Tibial nerve (tissue), 4 donors: ENCODE data around the gene KAT2B. TPM values are rescaled to one million over a fixed set of nuclear protein-coding genes. Genes with fewer than 3 reads are reported as not detected.
"Not testable (repeated sequence)": the region's sequence is repeated elsewhere in the genome, so short reads cannot be mapped to it uniquely, and the experiment has no call there.

Experiments used
- DNase-seq, 2 donors: peaks; one replicate each; pipeline ENCODE4 v3.0.0-alpha.2; 2019; ENCODE audit warnings: low spot score in 2 of 2
- H3K27ac ChIP-seq, 4 donors: fragments of 200-600 bp; sonication (generic) in 3 of 4; one replicate each; pipeline ENCODE4 v1.5.1; 2017 to 2019; ENCODE audit warnings: mild to moderate bottlenecking in 1 of 4
- H3K27me3 ChIP-seq, 2 donors: fragments of 200-600 bp; sonication (generic) in 1 of 2; one replicate each; pipeline versions ENCODE4 v1.5.1 to v1.6.0; 2017 to 2019
- H3K36me3 ChIP-seq, 3 donors: fragments of 200-600 bp; sonication (generic); one replicate each; pipeline ENCODE4 v1.5.1; 2018 to 2019
- H3K4me1 ChIP-seq, 4 donors: fragments of 200-600 bp; sonication (generic) in 3 of 4; one replicate each; pipeline ENCODE4 v1.5.1; 2017 to 2019
- H3K4me3 ChIP-seq, 4 donors: fragments of 200-600 bp; sonication (generic) in 3 of 4; one replicate each; pipeline ENCODE4 v1.5.1; 2017 to 2019; ENCODE audit warnings: mild to moderate bottlenecking in 1 of 4, moderate library complexity in 1 of 4
- H3K9me3 ChIP-seq, 4 donors: fragments of 200-600 bp; sonication (generic) in 3 of 4; one replicate each; pipeline ENCODE4 v1.5.1; 2017 to 2019
- EP300 ChIP-seq, 2 donors: sonication (generic); formaldehyde crosslinking; IDR thresholded peaks; one replicate each; pipeline ENCODE4 v1.6.1; 2017; ENCODE audit warnings: antibody characterized with exemption in 2 of 2, mild to moderate bottlenecking in 1 of 2
- POLR2A ChIP-seq, 2 donors: fragments of 450-650 bp; IDR thresholded peaks; one replicate each; pipeline ENCODE4 v1.6.1; 2017; ENCODE audit warnings: antibody characterized with exemption in 2 of 2, mild to moderate bottlenecking in 2 of 2, moderate library complexity in 2 of 2
- WGBS, 2 donors: methylation state at CpG; one replicate each; pipeline ENCODE4 v1.1.5; 2018; 5-methylcytosine and 5-hydroxymethylcytosine counted together
- total RNA-seq, 4 donors: library from RNA; depleted of rRNA; stranded (reverse); fragments of >200 nt; gene quantifications; one replicate each; pipeline ENCODE4 v1.1.0, GENCODE V29; 2016
- TF ChIP-seq, protein P1 (sequence below), 5 experiments: fragments of 200-600 bp in 3 of 5; fragments of 450-650 bp in 2 of 5; sonication (generic) in 3 of 5; IDR thresholded peaks; one replicate each; pipeline ENCODE4 v1.5.1; 2016 to 2019; ENCODE audit warnings: antibody characterized with exemption in 5 of 5, mild to moderate bottlenecking in 3 of 5, moderate library complexity in 2 of 5

Gene KAT2B
- total RNA-seq, 4 donors from 2014 or later: 34.5 to 87.2 (median 60.1) TPM

DNA sequence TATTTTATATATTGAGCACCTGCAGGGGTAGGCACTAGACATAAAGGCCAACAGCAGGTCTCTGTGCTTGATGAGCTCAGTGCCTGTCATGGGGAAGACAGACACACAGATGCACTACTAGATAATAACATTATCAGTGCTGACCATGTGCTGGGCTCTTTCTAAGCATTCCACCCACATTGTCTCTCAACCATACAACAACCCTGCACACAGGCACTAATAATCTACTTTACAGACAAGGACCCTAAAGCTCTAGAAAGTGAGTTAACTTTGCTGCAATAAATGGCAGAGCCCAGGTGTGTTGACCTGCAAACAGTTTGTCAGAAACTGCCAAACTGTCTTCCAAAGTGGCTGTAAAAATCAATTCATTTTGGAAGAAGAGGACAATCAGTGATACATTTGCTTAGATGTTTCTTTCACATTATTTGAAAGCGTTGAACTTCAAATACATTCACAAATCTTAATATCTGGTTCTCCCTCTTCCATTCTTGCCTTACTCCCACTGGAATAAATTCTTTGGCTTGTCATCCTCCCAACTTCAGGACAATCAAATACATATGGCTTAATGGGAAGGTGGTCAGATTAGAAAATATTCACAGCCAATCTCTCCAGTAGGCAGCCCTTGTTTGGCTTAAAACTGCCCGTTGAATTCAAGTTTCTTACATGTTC is 17.2 kb upstream of the KAT2B start:
- Histone ChIP-seq H3K27me3 (no peaks in the 10 kb centered on the region), H3K4me1 (peaks cover 0 to 18% (median 14%) of the 10 kb centered on the region in 4 donors), H3K36me3 (no peaks in the 10 kb centered on the region), H3K4me3 (no peak overlapping the region), H3K9me3 (no peaks in the 10 kb centered on the region), H3K27ac (peak overlapping the region; percentile 52 to 81 (median 62))
- DNase-seq: no peak
- WGBS, 2 donors: 31 to 43% methylated on average over 2 of the region's 2 CpGs
- TF ChIP-seq EP300 (IDR thresholded peaks at IDR 0.05): no peak

DNA sequence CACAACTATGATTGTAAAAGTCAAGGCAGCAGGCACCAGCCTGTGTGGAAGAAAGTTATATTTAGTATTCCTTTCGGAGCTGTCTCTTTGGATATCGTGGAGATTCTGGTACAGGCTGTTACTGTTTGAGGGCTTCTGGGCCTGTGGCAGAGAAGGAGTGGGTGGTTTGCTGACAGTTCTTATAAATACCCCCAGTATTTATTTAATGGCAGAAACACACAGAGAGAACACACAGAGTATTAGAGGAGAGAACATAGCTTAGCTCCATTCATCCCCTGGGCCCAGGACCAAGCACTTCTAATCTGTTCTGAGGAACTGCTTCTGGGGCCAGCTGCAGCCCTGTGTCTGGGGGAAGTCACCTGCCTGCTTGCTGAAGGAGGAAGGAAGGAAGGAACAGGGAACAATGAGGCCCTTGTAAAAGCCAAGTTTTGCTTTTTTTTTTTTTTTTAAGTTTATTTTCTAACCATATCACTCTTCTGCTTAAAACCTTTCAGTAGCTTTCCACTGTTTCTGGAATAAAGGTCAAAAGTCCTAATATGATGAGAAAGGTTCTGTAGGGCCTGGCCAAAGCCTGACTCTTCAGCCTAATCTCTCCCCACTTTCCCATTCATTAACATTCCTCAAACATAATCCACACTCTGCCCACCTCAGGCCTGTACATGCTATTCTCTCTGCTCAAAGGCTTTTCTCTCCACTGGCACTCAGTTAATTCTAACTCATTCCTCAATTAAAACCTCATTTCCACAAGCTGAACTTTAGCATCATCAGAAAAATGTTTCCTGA is 16.4 kb upstream of the KAT2B start:
- Histone ChIP-seq H3K27me3 (no peaks in the 10 kb centered on the region), H3K9me3 (no peaks in the 10 kb centered on the region), H3K27ac (peak overlapping the region; percentile 52 to 81 (median 62)), H3K4me3 (no peak overlapping the region), H3K36me3 (no peaks in the 10 kb centered on the region), H3K4me1 (peaks cover 0 to 18% (median 14%) of the 10 kb centered on the region in 4 donors)
- WGBS, 2 donors: 14 to 18% methylated on average over 2 of the region's 2 CpGs
- TF ChIP-seq EP300 (IDR thresholded peaks at IDR 0.05): peak in 1 of 2 donors; percentile 72
- TF ChIP-seq, protein P1, sequence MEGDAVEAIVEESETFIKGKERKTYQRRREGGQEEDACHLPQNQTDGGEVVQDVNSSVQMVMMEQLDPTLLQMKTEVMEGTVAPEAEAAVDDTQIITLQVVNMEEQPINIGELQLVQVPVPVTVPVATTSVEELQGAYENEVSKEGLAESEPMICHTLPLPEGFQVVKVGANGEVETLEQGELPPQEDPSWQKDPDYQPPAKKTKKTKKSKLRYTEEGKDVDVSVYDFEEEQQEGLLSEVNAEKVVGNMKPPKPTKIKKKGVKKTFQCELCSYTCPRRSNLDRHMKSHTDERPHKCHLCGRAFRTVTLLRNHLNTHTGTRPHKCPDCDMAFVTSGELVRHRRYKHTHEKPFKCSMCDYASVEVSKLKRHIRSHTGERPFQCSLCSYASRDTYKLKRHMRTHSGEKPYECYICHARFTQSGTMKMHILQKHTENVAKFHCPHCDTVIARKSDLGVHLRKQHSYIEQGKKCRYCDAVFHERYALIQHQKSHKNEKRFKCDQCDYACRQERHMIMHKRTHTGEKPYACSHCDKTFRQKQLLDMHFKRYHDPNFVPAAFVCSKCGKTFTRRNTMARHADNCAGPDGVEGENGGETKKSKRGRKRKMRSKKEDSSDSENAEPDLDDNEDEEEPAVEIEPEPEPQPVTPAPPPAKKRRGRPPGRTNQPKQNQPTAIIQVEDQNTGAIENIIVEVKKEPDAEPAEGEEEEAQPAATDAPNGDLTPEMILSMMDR (IDR thresholded peaks at IDR 0.05): no peak
- DNase-seq: no peak

- no peaks in the 10 kb centered on the region for H3K36me3 ChIP-seq
Measured at GRCh38 chr3:20027136-20027535, 13.1 kb upstream of the KAT2B start.

GRCh38 chr3:20028905-20029331 is 11.3 kb upstream of the KAT2B start:
- TF ChIP-seq EP300 (IDR thresholded peaks at IDR 0.05): no peak
- TF ChIP-seq, protein P1 (IDR thresholded peaks at IDR 0.05): no peak
- TF ChIP-seq POLR2A (IDR thresholded peaks at IDR 0.05): no peak
- WGBS, 2 donors: 65 to 71% methylated on average over 7 of the region's 7 CpGs
- peaks cover 0 to 7% (median 5%) of the 10 kb centered on the region in 4 donors for H3K4me1 ChIP-seq
- no peak for DNase-seq
- no peaks in the 10 kb centered on the region for H3K27me3 ChIP-seq
- H3K4me3 ChIP-seq: no peak overlapping the region
- no peak overlapping the region for H3K27ac ChIP-seq
- no peaks in the 10 kb centered on the region for H3K9me3 ChIP-seq
- H3K36me3 ChIP-seq: no peaks in the 10 kb centered on the region

More at GRCh38 chr3:20027136-20027535, 13.1 kb upstream of the KAT2B start:
- no peaks in the 10 kb centered on the region for H3K27me3 ChIP-seq
- H3K27ac ChIP-seq: no peak overlapping the region
- H3K4me3 ChIP-seq: no peak overlapping the region
- TF ChIP-seq, protein P1 (IDR thresholded peaks at IDR 0.05): no peak
- no peak for TF ChIP-seq EP300 (IDR thresholded peaks at IDR 0.05)
- no peak for TF ChIP-seq POLR2A (IDR thresholded peaks at IDR 0.05)
- peaks cover 0 to 18% (median 14%) of the 10 kb centered on the region in 4 donors for H3K4me1 ChIP-seq
- WGBS, 2 donors: 82 to 88% methylated on average over 4 of the region's 4 CpGs
- H3K9me3 ChIP-seq: no peaks in the 10 kb centered on the region
- DNase-seq: no peak

DNA sequence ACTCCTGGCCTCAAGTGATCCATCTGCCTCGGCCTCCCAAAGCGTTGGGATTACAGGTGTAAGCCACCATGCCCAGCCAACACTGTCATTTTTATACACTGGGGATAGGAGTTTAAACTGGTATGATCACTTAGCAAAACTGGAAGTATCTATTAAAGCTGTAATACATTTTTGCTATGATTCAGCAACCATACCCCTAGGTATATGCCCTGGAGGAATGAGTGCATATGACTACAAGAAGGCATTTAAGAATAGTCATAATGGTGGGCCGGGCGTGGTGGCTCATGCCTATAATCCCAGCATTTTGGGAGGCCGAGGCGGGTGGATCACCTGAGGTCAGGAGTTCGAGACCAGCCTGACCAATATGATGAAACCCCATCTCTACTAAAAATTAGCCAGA is 8.3 kb upstream of the KAT2B start:
- not testable (repeated sequence) for DNase-seq, H3K4me1 ChIP-seq, H3K27ac ChIP-seq, H3K4me3 ChIP-seq, H3K9me3 ChIP-seq, H3K27me3 ChIP-seq, H3K36me3 ChIP-seq
- 97 to 100% methylated on average over 7 of the region's 7 CpGs for WGBS, 2 donors

DNA sequence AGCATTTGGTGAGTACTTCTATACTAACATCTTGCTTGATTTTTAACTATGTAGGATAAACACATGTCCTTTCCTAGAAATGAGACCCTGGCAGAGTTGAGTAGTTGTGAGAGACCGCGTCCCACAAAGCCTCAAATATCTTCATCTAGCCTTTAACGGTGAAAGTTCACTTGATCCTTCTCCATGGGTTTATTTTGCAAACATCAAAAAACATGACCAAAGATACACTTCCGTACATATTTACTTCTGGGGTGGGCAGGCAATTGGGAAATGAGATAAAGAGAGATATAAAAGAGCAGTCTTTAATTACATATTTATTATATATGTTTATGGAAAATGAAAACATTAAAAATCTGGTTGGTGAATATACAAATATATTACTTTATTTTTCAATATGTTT is 5.2 kb upstream of the KAT2B start:
- Histone ChIP-seq H3K9me3 (no peaks in the 10 kb centered on the region), H3K27ac (no peak overlapping the region), H3K4me3 (no peak overlapping the region), H3K36me3 (no peaks in the 10 kb centered on the region), H3K27me3 (no peaks in the 10 kb centered on the region), H3K4me1 (peaks cover 0 to 13% (median 4%) of the 10 kb centered on the region in 4 donors)
- TF ChIP-seq EP300 (IDR thresholded peaks at IDR 0.05): no peak
- 89 to 95% methylated on average over 4 of the region's 4 CpGs for whole genome bisulfite sequencing, 2 donors
- no peak for DNase-seq
